Activated CD8-positive, alpha-beta T cell treated with anti-CD3 and anti-CD28 coated beads, Interleukin-2, amount 10 ng/mL, durations not matched to agents 7 days and 5 days (primary cell): ENCODE results near the gene ZNF341. TPM values are rescaled to one million over a fixed set of nuclear protein-coding genes. Genes with fewer than 3 reads are reported as not detected.
A peak's percentile ranks its signal among the peaks of the same experiment; 100 is the strongest.

Source experiments
- ATAC-seq: fragments of 150-1000 bp; cut with Tn5 transposase; one replicate; pipeline ENCODE4 v1.10.0; 2021; ENCODE audit warnings: moderate library complexity
- CTCF ChIA-PET: fragments of 350-600 bp; sonication (Branson Sonifier 250); formaldehyde crosslinking; loops from one replicate; lab custom pipeline; 2021; ENCODE audit warnings: antibody characterized with exemption; lab: Charles Lee
- POLR2A ChIA-PET: fragments of 350-600 bp; sonication (Branson Sonifier 250); formaldehyde crosslinking; loops from one replicate; lab custom pipeline; 2021; ENCODE audit warnings: antibody characterized with exemption; lab: Charles Lee
- DNase-seq: peaks from one replicate; pipeline ENCODE4 v3.0.0-alpha.2; 2020
- H3K27ac Mint-ChIP-seq: one replicate; pipeline ENCODE4 v1.8.0; 2021; ENCODE audit warnings: mild to moderate bottlenecking, mixed read lengths
- H3K27me3 Mint-ChIP-seq: one replicate; pipeline ENCODE4 v1.8.0; 2021; ENCODE audit warnings: low read depth, mixed read lengths
- H3K36me3 Mint-ChIP-seq: one replicate; pipeline ENCODE4 v1.8.0; 2021; ENCODE audit warnings: low read depth, mixed read lengths
- H3K4me1 Mint-ChIP-seq: one replicate; pipeline ENCODE4 v1.8.0; 2021; ENCODE audit warnings: low read depth, mixed read lengths
- H3K4me3 Mint-ChIP-seq: one replicate; pipeline ENCODE4 v1.8.0; 2021; ENCODE audit warnings: mild to moderate bottlenecking, mixed read lengths
- H3K9me3 Mint-ChIP-seq: one replicate; pipeline ENCODE4 v1.8.0; 2022; ENCODE audit warnings: mixed read lengths; ENCODE audit not compliant: insufficient read depth
- total RNA-seq, 2 experiments: library from RNA; stranded (reverse); gene quantifications; one replicate each; pipeline ENCODE4 v1.2.3, GENCODE V29; 2021

The ZNF341 gene
- total RNA-seq, 2 experiments from 2014 or later = 4.7 to 5.2 TPM

- no peak overlapping the region for H3K27ac Mint-ChIP-seq
- H3K4me1 Mint-ChIP-seq = peaks cover 30% of the 10 kb centered on the region
- H3K4me3 Mint-ChIP-seq = no peak overlapping the region
- H3K27me3 Mint-ChIP-seq = no peaks in the 10 kb centered on the region
- no peak for DNase-seq
- ChIA-PET CTCF (interaction anchor here (0.8 to 1.3 kb wide), 3 partner anchors 9 to 362 kb away, joined by 3 to 7 read pairs (median 3); partner anchors contain the start of gene CHMP4B), POLR2A (interaction anchor here (1.1 kb wide), 1 partner anchor 9 kb away, joined by 4 read pairs; the partner anchor contains the start of gene CHMP4B)
- peaks cover 37% of the 10 kb centered on the region for H3K36me3 Mint-ChIP-seq
- H3K9me3 Mint-ChIP-seq = no peaks in the 10 kb centered on the region
- ATAC-seq = no peak
Measured at GRCh38 chr20:33819456-33819855, 87.7 kb downstream of the ZNF341 start.

GRCh38 chr20:33820362-33820761 lies 88.6 kb downstream of the ZNF341 start:
- Mint-ChIP-seq H3K36me3 (peaks cover 31% of the 10 kb centered on the region), H3K9me3 (no peaks in the 10 kb centered on the region), H3K4me1 (peaks cover 25% of the 10 kb centered on the region), H3K27ac (no peak overlapping the region), H3K27me3 (no peaks in the 10 kb centered on the region), H3K4me3 (no peak overlapping the region)
- ChIA-PET CTCF (no interaction called here), POLR2A (no interaction called here)
- ATAC-seq = no peak
- DNase-seq = no peak

- POLR2A ChIA-PET = no interaction called here
- ATAC-seq = no peak
Measured at GRCh38 chr20:33821270-33821836, 89.6 kb downstream of the ZNF341 start.

GRCh38 chr20:33822423-33822822 lies 90.6 kb downstream of the ZNF341 start:
- ChIA-PET POLR2A (no interaction called here), CTCF (no interaction called here)
- Mint-ChIP-seq H3K4me1 (peaks cover 36% of the 10 kb centered on the region), H3K4me3 (no peak overlapping the region), H3K27ac (no peak overlapping the region), H3K36me3 (peaks cover 16% of the 10 kb centered on the region), H3K9me3 (no peaks in the 10 kb centered on the region), H3K27me3 (no peaks in the 10 kb centered on the region)
- ATAC-seq (no peak), DNase-seq (no peak)

More at GRCh38 chr20:33821270-33821836, 89.6 kb downstream of the ZNF341 start:
- CTCF ChIA-PET = no interaction called here
- H3K4me3 Mint-ChIP-seq = no peak overlapping the region
- DNase-seq = no peak
- no peak overlapping the region for H3K27ac Mint-ChIP-seq
- H3K9me3 Mint-ChIP-seq = no peaks in the 10 kb centered on the region
- H3K27me3 Mint-ChIP-seq = no peaks in the 10 kb centered on the region
- peaks cover 21% of the 10 kb centered on the region for H3K36me3 Mint-ChIP-seq
- peaks cover 30% of the 10 kb centered on the region for H3K4me1 Mint-ChIP-seq

DNA sequence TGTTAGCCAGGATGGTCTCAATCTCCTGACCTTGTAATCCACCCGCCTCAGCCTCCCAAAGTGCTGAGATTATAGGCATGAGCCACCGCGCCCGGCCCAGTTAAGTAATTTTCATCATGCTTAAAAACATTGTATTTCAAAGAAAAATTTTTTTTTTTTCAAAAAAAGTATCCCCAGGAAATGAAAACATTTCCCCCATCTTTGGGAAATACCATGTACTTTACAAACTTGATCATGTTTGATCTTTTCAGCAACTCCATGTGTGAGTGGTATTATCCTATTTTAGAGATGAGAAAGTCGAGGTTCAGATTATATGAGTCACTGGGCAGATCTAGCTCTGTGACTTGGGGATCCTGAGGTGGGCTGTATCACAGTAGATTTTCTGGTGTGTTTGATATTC lies 91.2 kb downstream of the ZNF341 start:
- Mint-ChIP-seq H3K36me3 (peaks cover 14% of the 10 kb centered on the region), H3K4me3 (no peak overlapping the region), H3K4me1 (peaks cover 37% of the 10 kb centered on the region), H3K27ac (no peak overlapping the region), H3K27me3 (no peaks in the 10 kb centered on the region), H3K9me3 (no peaks in the 10 kb centered on the region)
- CTCF ChIA-PET = no interaction called here
- ATAC-seq = no peak
- POLR2A ChIA-PET = no interaction called here
- DNase-seq = no peak

GRCh38 chr20:33824852-33825251 lies 93.1 kb downstream of the ZNF341 start:
- no peak overlapping the region for H3K4me3 Mint-ChIP-seq
- no peaks in the 10 kb centered on the region for H3K9me3 Mint-ChIP-seq
- ChIA-PET POLR2A (interaction anchor here (0.5 to 1.1 kb wide), 2 partner anchors 12 to 141 kb away, joined by 3 to 4 read pairs; no protein-coding TSS in a partner anchor), CTCF (interaction anchor here (1.3 to 2.1 kb wide), 3 partner anchors 11 to 90 kb away, joined by 4 to 8 read pairs (median 8); no protein-coding TSS in a partner anchor)
- ATAC-seq = no peak
- peaks cover 42% of the 10 kb centered on the region for H3K4me1 Mint-ChIP-seq
- no peaks in the 10 kb centered on the region for H3K27me3 Mint-ChIP-seq
- H3K36me3 Mint-ChIP-seq = peaks cover 12% of the 10 kb centered on the region
- no peak for DNase-seq
- peak overlapping the region; percentile 23 for H3K27ac Mint-ChIP-seq

- no peak for ATAC-seq
- no peak overlapping the region for H3K27ac Mint-ChIP-seq
- peaks cover 12% of the 10 kb centered on the region for H3K36me3 Mint-ChIP-seq
- no peaks in the 10 kb centered on the region for H3K9me3 Mint-ChIP-seq
- no peak overlapping the region for H3K4me3 Mint-ChIP-seq
- peaks cover 46% of the 10 kb centered on the region for H3K4me1 Mint-ChIP-seq
- POLR2A ChIA-PET = interaction anchor here (0.5 to 1.1 kb wide), 3 partner anchors 12 to 142 kb away, joined by 3 to 4 read pairs (median 3); no protein-coding TSS in a partner anchor
- CTCF ChIA-PET = interaction anchor here (1.3 to 2.1 kb wide), 4 partner anchors 12 to 89 kb away, joined by 4 to 8 read pairs (median 6); no protein-coding TSS in a partner anchor
- no peak for DNase-seq
- no peaks in the 10 kb centered on the region for H3K27me3 Mint-ChIP-seq
Measured at GRCh38 chr20:33825340-33826269, 93.8 kb downstream of the ZNF341 start.

DNA sequence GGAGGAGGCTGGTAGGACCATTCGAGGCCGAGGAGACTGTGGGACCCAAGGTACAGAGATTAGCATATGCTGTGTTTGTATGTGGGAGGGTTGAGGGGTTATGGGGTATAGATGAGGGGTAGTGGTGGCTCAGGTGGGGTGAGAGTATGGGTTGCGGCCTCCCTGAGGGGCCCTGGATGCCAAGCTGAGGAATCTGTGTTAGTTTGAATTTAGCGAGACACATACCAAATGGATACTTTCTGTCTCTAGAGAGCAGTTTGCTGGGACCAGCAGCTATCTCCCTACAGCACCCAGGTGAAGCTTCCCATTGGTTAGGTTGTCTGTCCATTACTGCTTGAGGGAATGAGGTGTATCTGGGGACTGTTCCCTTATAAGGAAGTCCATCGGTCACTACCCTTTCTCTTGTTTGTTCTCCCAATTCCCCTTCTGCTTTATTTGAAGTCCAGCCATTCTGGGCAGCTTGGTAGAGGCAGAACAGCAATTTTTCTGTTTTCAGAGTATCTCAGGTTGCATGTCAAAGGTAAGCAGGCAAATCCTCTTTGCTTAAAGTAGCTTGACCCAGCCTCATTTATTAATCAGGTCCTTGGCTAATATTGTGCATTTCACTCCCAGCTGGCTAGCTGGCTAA lies 94.6 kb downstream of the ZNF341 start:
- DNase-seq = no peak
- ChIA-PET CTCF (interaction anchor here (1.3 to 2.1 kb wide), 5 partner anchors 12 to 89 kb away, joined by 4 to 8 read pairs (median 6); no protein-coding TSS in a partner anchor), POLR2A (interaction anchor here (1.1 kb wide), 2 partner anchors 11 to 16 kb away, joined by 3 to 4 read pairs; no protein-coding TSS in a partner anchor)
- Mint-ChIP-seq H3K4me3 (no peak overlapping the region), H3K27ac (no peak overlapping the region), H3K27me3 (no peaks in the 10 kb centered on the region), H3K36me3 (peaks cover 11% of the 10 kb centered on the region), H3K4me1 (peaks cover 47% of the 10 kb centered on the region), H3K9me3 (no peaks in the 10 kb centered on the region)
- no peak for ATAC-seq

- Mint-ChIP-seq H3K27ac (peak overlapping the region; percentile 5), H3K9me3 (no peaks in the 10 kb centered on the region), H3K36me3 (peaks cover 13% of the 10 kb centered on the region), H3K27me3 (no peaks in the 10 kb centered on the region), H3K4me3 (no peak overlapping the region), H3K4me1 (peaks cover 47% of the 10 kb centered on the region)
- ChIA-PET CTCF (interaction anchor here (0.8 to 2.1 kb wide), 3 partner anchors 8 to 87 kb away, joined by 3 to 8 read pairs (median 6); no protein-coding TSS in a partner anchor), POLR2A (interaction anchor here (0.6 kb wide), 1 partner anchor 13 kb away, joined by 4 read pairs; no protein-coding TSS in a partner anchor)
- DNase-seq (no peak), ATAC-seq (no peak)
Measured at GRCh38 chr20:33827109-33827508, 95.3 kb downstream of the ZNF341 start.

DNA sequence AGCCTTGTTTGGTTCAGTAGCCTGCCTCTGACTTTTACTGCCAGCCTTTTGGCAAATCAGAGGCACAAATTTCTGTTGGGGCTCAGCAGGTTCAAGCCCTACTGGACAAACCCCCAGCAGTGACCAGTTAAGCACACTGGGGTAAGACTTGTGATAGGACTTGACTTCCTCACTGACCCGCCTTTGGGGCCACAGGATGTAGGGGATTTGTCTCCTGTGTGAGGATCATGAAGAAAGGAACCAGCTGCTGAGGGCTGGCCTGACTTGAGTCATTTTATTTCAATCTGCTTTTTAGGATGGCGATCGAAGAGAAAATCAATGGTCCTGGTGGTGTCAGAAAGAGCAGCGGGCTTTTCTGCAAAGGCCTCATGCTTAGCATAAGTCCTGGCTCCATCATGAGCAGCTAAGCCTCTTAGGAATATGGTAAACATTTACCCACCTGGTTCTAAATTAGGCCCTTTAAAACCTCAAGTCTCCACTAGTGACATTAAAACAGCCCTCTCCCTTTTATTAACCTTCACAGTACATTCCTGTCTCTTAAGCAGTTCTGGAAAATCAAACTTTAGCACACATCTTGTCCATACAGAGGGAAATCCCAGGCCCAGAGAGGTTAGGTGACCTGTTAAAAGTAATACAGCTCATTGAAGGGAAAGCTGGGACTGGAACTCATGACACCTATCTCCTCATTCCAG lies 96.0 kb downstream of the ZNF341 start:
- Mint-ChIP-seq H3K9me3 (no peaks in the 10 kb centered on the region), H3K36me3 (peaks cover 17% of the 10 kb centered on the region), H3K4me1 (peaks cover 47% of the 10 kb centered on the region), H3K27me3 (no peaks in the 10 kb centered on the region), H3K4me3 (no peak overlapping the region), H3K27ac (peak overlapping the region; percentile 40)
- ChIA-PET POLR2A (no interaction called here), CTCF (interaction anchor here (0.8 to 2.1 kb wide), 3 partner anchors 9 to 86 kb away, joined by 3 to 6 read pairs (median 4); no protein-coding TSS in a partner anchor)
- ATAC-seq (no peak), DNase-seq (no peak)
